ENCODE data around the gene MIXL1.

Gene MIXL1

GRCh38 chr1:226186124-226187018 lies 37.1 kb upstream of the MIXL1 start, which contains the start of gene ACBD3:
ACBD3 (minus strand) TSS chr1:226186741; CDS start chr1:226186675, 66 bp downstream.
- Histone ChIP-seq H3K4me3 (ENCODE audit: severe bottlenecking) (peak within 1 kb of the TSS; percentile 93), H3K9me3 (ENCODE audit: severe bottlenecking) (no peaks in the 10 kb centered on the region), H3K27ac (ENCODE audit: poor library complexity, severe bottlenecking) (peak within 1 kb of the TSS; percentile 63), H3K27me3 (ENCODE audit: insufficient read depth, poor library complexity, severe bottlenecking) (no peaks in the 10 kb centered on the region), H3K4me1 (ENCODE audit: insufficient read depth, poor library complexity, severe bottlenecking) (peaks cover 4% of the 10 kb centered on the region), H3K36me3 (ENCODE audit: low read depth) (no peaks in the 10 kb centered on the region; the same call in 1 of the 2 replicates)
- DNase-seq (ENCODE audit: low spot score) (peak; percentile 69), ATAC-seq (ENCODE audit: low read depth) (peak; percentile 91)
- no peak for TF ChIP-seq CTCF (IDR thresholded peaks at IDR 0.05; ENCODE audit: poor library complexity, severe bottlenecking)

GRCh38 chr1:226187019-226187322 lies 36.5 kb upstream of the MIXL1 start:
- no peak for ATAC-seq (ENCODE audit: low read depth)
- Histone ChIP-seq H3K9me3 (ENCODE audit: severe bottlenecking) (no peaks in the 10 kb centered on the region), H3K27ac (ENCODE audit: poor library complexity, severe bottlenecking) (peak overlapping the region; percentile 63), H3K36me3 (ENCODE audit: low read depth) (no peaks in the 10 kb centered on the region), H3K27me3 (ENCODE audit: insufficient read depth, poor library complexity, severe bottlenecking) (no peaks in the 10 kb centered on the region), H3K4me1 (ENCODE audit: insufficient read depth, poor library complexity, severe bottlenecking) (peaks cover 4% of the 10 kb centered on the region), H3K4me3 (ENCODE audit: severe bottlenecking) (peak overlapping the region; percentile 93)
- no peak for TF ChIP-seq CTCF (IDR thresholded peaks at IDR 0.05; ENCODE audit: poor library complexity, severe bottlenecking)
- no peak for DNase-seq (ENCODE audit: low spot score)

- ATAC-seq (ENCODE audit: low read depth), result no peak
- no peak for TF ChIP-seq CTCF (IDR thresholded peaks at IDR 0.05; ENCODE audit: poor library complexity, severe bottlenecking)
- DNase-seq (ENCODE audit: low spot score), result no peak
- no peaks in the 10 kb centered on the region for H3K9me3 ChIP-seq (ENCODE audit: severe bottlenecking)
- no peaks in the 10 kb centered on the region for H3K27me3 ChIP-seq (ENCODE audit: insufficient read depth, poor library complexity, severe bottlenecking)
- peak overlapping the region; percentile 93 for H3K4me3 ChIP-seq (ENCODE audit: severe bottlenecking)
- peak overlapping the region; percentile 63 for H3K27ac ChIP-seq (ENCODE audit: poor library complexity, severe bottlenecking)
- no peaks in the 10 kb centered on the region for H3K36me3 ChIP-seq (ENCODE audit: low read depth)
- peaks cover 4% of the 10 kb centered on the region for H3K4me1 ChIP-seq (ENCODE audit: insufficient read depth, poor library complexity, severe bottlenecking)
Measured at GRCh38 chr1:226187380-226187779, 36.1 kb upstream of the MIXL1 start.

- Histone ChIP-seq H3K4me3 (ENCODE audit: severe bottlenecking) (no peak overlapping the region), H3K36me3 (ENCODE audit: low read depth) (no peaks in the 10 kb centered on the region), H3K27me3 (ENCODE audit: insufficient read depth, poor library complexity, severe bottlenecking) (no peaks in the 10 kb centered on the region), H3K4me1 (ENCODE audit: insufficient read depth, poor library complexity, severe bottlenecking) (no peaks in the 10 kb centered on the region), H3K27ac (ENCODE audit: poor library complexity, severe bottlenecking) (no peak overlapping the region), H3K9me3 (ENCODE audit: severe bottlenecking) (no peaks in the 10 kb centered on the region)
- no peak for TF ChIP-seq CTCF (IDR thresholded peaks at IDR 0.05; ENCODE audit: poor library complexity, severe bottlenecking)
- no peak for ATAC-seq (ENCODE audit: low read depth)
- DNase-seq (ENCODE audit: low spot score), result no peak
Measured at GRCh38 chr1:226195144-226195543, 28.3 kb upstream of the MIXL1 start.

- no peak for ATAC-seq (ENCODE audit: low read depth)
- no peaks in the 10 kb centered on the region for H3K36me3 ChIP-seq (ENCODE audit: low read depth)
- no peaks in the 10 kb centered on the region for H3K9me3 ChIP-seq (ENCODE audit: severe bottlenecking)
- DNase-seq (ENCODE audit: low spot score), result no peak
- no peaks in the 10 kb centered on the region for H3K27me3 ChIP-seq (ENCODE audit: insufficient read depth, poor library complexity, severe bottlenecking)
- no peak overlapping the region for H3K27ac ChIP-seq (ENCODE audit: poor library complexity, severe bottlenecking)
- H3K4me3 ChIP-seq (ENCODE audit: severe bottlenecking), result no peak overlapping the region
- no peaks in the 10 kb centered on the region for H3K4me1 ChIP-seq (ENCODE audit: insufficient read depth, poor library complexity, severe bottlenecking)
- no peak for TF ChIP-seq CTCF (IDR thresholded peaks at IDR 0.05; ENCODE audit: poor library complexity, severe bottlenecking)
Measured at GRCh38 chr1:226199971-226200370, 23.5 kb upstream of the MIXL1 start.
